CD4-positive, alpha-beta T cell treated with Interleukin-10 for 1 hour (primary cell): ENCODE data around the gene OR10AD1.
"Not testable (repeated sequence)": the region's sequence is repeated elsewhere in the genome, so short reads cannot be mapped to it uniquely, and the experiment has no call there.

ENCODE experiments used
- DNase-seq: peaks from one replicate; pipeline ENCODE4 v3.0.0-alpha.2; 2020

The OR10AD1 gene

GRCh38 chr12:48157889-48158370, 45.2 kb downstream of the OR10AD1 start:
- no peak for DNase-seq

DNA sequence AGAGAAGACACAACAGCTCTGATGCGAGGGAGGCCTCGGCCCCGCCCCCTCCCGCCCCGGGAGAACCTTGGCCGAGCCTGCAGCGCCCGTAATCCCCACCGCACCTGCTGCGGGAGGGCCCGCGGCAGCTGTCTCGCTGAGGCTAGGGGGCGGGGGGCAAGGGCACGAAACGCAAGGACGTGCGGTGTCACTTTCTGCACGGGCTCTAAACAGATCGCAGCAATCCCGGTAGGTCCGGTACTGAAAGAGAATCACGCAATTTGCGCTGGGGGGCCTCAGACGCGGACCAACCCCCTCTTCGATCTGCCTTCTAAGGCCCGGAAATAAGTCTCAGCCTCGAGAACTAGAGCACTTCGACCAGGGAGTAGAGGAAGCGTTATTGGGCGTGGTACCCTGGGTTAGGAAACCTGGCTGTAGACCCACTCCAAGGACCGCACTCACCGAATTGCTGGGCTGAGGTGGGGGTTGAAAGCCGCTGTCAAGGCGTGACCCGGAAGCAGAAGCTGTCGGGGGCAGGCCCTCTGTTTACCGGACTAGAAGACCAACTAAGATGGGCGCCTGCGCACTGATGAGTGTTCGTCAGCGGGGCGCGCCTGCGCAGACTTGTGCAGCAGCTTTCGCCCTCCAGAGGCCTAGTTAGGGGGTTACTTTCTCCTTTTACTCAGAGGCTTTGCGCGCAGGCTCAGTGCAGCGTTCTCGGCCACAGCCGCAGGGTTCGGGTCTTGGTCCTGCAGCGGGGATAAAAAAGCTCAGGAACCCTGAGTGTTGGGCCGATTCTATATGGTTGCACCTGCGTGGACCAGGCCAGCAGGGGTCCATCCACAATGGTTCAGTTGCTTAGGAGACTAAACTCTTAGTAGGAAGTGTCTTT, 45.8 kb downstream of the OR10AD1 start, which contains the start of gene ASB8:
ASB8 (minus strand) TSS at position 498 of the 871 bp plus-strand sequence. CDS start 4,019 bp downstream, outside the sequence.
- DNase-seq, result peak; percentile 99

DNA sequence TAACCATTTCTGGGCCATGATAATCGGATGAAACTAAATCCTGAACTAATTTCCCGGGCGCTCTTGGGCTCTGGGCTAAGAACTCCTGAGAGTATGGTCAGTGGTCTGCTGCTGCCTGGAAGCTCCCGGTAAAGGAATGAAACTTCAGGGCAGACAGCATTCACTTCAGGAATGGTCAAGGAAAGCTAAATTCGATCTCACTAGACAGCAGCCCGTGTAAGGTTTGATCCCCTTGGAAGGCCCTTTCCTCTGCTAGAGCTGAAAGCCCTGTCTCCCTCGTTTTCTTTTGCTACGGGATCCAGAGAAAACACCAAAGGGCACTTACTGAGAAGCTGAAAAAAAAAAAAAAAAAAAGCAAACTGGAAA, 46.5 kb downstream of the OR10AD1 start:
- no peak for DNase-seq

- not testable (repeated sequence) for DNase-seq
Measured at GRCh38 chr12:48155786-48156185, 47.3 kb downstream of the OR10AD1 start.
